ENCODE data around the gene ARL15.

Gene ARL15

DNA sequence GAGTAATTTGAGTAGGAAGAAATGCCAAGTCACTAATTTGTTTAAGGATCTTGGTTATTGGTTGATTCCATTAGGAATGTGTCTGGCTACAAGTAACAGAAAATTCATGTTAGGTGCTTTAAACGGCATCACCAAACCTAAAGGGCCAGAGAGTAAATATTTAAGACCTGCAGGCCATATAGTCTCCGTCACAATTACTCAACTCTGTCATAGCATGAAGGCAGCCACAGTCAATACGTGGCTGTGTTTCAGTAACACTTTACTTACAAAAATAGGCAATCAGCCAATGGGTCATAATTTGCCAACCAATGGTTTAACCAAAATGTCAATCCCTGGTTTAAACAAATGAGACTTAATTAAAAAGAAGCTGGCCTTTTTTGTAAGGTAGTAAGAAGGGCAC, 98.5 kb downstream of the ARL15 start:
- Histone ChIP-seq H3K4me1 (ENCODE audit: control insufficient read depth in 1 of 2, insufficient read depth in 1 of 2, low read depth in 1 of 2, low read length in 1 of 2) (no peaks in the 10 kb centered on the region), H3K27me3 (no peaks in the 10 kb centered on the region), H3K27ac (no peak overlapping the region), H3K4me3 (ENCODE audit: low read depth in 1 of 2, low read length in 1 of 2) (no peak overlapping the region), H3K36me3 (no peaks in the 10 kb centered on the region), H3K9me3 (no peaks in the 10 kb centered on the region)
- TF ChIP-seq, protein P1, sequence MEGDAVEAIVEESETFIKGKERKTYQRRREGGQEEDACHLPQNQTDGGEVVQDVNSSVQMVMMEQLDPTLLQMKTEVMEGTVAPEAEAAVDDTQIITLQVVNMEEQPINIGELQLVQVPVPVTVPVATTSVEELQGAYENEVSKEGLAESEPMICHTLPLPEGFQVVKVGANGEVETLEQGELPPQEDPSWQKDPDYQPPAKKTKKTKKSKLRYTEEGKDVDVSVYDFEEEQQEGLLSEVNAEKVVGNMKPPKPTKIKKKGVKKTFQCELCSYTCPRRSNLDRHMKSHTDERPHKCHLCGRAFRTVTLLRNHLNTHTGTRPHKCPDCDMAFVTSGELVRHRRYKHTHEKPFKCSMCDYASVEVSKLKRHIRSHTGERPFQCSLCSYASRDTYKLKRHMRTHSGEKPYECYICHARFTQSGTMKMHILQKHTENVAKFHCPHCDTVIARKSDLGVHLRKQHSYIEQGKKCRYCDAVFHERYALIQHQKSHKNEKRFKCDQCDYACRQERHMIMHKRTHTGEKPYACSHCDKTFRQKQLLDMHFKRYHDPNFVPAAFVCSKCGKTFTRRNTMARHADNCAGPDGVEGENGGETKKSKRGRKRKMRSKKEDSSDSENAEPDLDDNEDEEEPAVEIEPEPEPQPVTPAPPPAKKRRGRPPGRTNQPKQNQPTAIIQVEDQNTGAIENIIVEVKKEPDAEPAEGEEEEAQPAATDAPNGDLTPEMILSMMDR (IDR thresholded peaks at IDR 0.05) = no peak

- Histone ChIP-seq H3K27me3 (no peaks in the 10 kb centered on the region), H3K4me1 (ENCODE audit: control insufficient read depth in 1 of 2, insufficient read depth in 1 of 2, low read depth in 1 of 2, low read length in 1 of 2) (no peaks in the 10 kb centered on the region), H3K9me3 (no peaks in the 10 kb centered on the region), H3K36me3 (no peaks in the 10 kb centered on the region), H3K4me3 (ENCODE audit: low read depth in 1 of 2, low read length in 1 of 2) (no peak overlapping the region), H3K27ac (no peak overlapping the region)
- TF ChIP-seq, protein P1 (IDR thresholded peaks at IDR 0.05) = no peak
Measured at GRCh38 chr5:54207566-54207965, 102.8 kb downstream of the ARL15 start.

- no peaks in the 10 kb centered on the region for H3K4me1 ChIP-seq (ENCODE audit: control insufficient read depth in 1 of 2, insufficient read depth in 1 of 2, low read depth in 1 of 2, low read length in 1 of 2)
- H3K36me3 ChIP-seq = no peaks in the 10 kb centered on the region
- TF ChIP-seq, protein P1 (IDR thresholded peaks at IDR 0.05) = no peak
- no peaks in the 10 kb centered on the region for H3K27me3 ChIP-seq
- H3K4me3 ChIP-seq (ENCODE audit: low read depth in 1 of 2, low read length in 1 of 2) = no peak overlapping the region
- no peaks in the 10 kb centered on the region for H3K9me3 ChIP-seq
- no peak overlapping the region for H3K27ac ChIP-seq
Measured at GRCh38 chr5:54206580-54207229, 103.7 kb downstream of the ARL15 start.

DNA sequence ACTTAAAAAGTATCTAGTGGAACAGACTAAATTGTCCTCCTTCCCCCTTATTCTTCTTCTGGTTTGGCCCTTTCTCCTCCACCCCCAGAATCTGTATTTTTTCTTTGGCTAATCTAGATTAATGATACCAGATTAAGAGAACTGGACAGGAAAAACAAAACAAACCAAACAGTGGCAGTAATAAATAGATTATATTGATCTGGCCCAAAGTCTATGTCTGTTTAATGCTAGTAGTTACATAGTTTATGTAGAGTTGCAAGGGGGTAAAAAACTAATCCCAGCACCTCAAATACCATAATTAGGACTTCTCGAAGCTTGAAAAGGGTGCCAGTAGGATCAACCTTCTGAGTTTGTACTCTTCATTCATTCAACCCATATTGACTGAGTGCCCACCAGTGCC, 104.5 kb downstream of the ARL15 start:
- H3K36me3 ChIP-seq = no peaks in the 10 kb centered on the region

DNA sequence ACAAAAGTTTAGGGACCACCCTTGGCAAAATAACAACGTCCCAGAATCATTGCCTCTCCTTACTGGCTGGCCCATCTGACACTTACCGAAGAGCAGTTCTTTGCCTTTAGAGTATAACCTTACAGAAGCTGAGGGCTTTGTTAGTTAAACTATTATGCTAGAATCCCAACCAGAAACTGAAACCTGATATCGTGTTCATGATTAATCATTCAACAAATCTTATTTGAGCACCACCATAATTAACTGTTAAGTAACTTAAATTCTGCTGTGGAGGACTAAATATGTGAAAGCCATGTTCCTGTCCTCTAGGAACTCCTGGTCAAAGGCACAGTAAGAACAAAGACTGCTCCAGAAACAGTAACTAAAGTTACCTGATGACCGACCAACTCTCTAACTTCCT, 104.9 kb downstream of the ARL15 start:
- no peaks in the 10 kb centered on the region for H3K27me3 ChIP-seq
- H3K36me3 ChIP-seq = no peaks in the 10 kb centered on the region
- H3K9me3 ChIP-seq = no peaks in the 10 kb centered on the region
- TF ChIP-seq, protein P1 (IDR thresholded peaks at IDR 0.05) = no peak
- H3K4me1 ChIP-seq (ENCODE audit: control insufficient read depth in 1 of 2, insufficient read depth in 1 of 2, low read depth in 1 of 2, low read length in 1 of 2) = no peaks in the 10 kb centered on the region
- H3K27ac ChIP-seq = no peak overlapping the region
- H3K4me3 ChIP-seq (ENCODE audit: low read depth in 1 of 2, low read length in 1 of 2) = no peak overlapping the region

More for the DNA sequence above, 104.5 kb downstream of the ARL15 start:
- TF ChIP-seq, protein P1 (IDR thresholded peaks at IDR 0.05) = no peak
- Histone ChIP-seq H3K27me3 (no peaks in the 10 kb centered on the region), H3K4me3 (ENCODE audit: low read depth in 1 of 2, low read length in 1 of 2) (no peak overlapping the region), H3K27ac (no peak overlapping the region), H3K9me3 (no peaks in the 10 kb centered on the region), H3K4me1 (ENCODE audit: control insufficient read depth in 1 of 2, insufficient read depth in 1 of 2, low read depth in 1 of 2, low read length in 1 of 2) (no peaks in the 10 kb centered on the region)

Measured in neutrophil (primary cell).